HG03354 (cell line): ENCODE results near the gene PITRM1.
"Not testable (repeated sequence)": the region's sequence is repeated elsewhere in the genome, so short reads cannot be mapped to it uniquely, and the experiment has no call there.

Source experiments
- ATAC-seq: cut with Tn5 transposase; IDR thresholded peaks from one replicate; pipeline ENCODE4 v1.9.1; 2021; ENCODE audit warnings: mild to moderate bottlenecking; ENCODE audit not compliant: unreplicated experiment, poor library complexity, severe bottlenecking

PITRM1 gene

GRCh38 chr10:3106928-3107425, 65.6 kb downstream of the PITRM1 start:
- ATAC-seq: no peak

- ATAC-seq: not testable (repeated sequence)
These were observed 66.3 kb downstream of the PITRM1 start for GRCh38 chr10:3106328-3106727.

DNA sequence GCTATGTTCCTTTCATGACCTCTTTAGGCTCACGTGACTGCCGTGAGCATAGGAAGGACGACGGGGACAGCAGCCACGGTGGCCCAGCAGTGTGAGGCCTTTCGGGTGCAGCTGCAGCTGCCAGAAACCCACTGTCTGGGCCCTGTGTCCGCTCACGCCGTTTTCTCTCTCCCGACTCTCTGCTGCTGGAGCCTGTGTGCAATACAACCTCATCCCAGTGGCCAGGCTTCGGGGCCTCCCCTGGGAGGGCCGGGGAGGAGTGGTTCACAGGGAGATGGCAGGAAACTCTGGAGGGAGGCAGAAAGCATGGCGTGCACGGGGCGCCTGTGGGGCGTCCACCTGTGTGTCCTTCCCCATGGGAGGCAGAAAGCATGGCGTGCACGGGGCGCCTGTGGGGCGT, 66.7 kb downstream of the PITRM1 start:
- ATAC-seq: no peak

DNA sequence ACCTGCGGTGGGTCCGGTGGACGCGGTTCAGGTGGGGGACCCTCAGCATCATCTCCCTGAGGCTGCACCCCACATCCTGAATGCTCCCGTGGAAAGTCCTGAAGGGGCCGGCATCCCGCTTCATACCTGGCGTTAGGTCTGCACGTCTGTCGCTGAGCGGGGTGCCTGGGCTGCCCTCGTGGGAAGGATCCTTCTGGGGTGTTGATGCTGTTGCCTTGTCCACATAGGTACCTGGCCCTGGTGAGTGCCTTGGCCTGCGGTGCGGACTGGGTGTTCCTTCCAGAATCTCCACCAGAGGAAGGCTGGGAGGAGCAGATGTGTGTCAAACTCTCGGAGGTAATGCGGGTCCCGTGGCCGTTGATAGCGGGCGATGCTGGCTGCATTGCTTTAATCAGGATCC, 67.4 kb downstream of the PITRM1 start:
- ATAC-seq: no peak

GRCh38 chr10:3104251-3104918, 68.2 kb downstream of the PITRM1 start:
- no peak for ATAC-seq

- no peak for ATAC-seq
These were observed 68.9 kb downstream of the PITRM1 start for GRCh38 chr10:3103646-3104045.

DNA sequence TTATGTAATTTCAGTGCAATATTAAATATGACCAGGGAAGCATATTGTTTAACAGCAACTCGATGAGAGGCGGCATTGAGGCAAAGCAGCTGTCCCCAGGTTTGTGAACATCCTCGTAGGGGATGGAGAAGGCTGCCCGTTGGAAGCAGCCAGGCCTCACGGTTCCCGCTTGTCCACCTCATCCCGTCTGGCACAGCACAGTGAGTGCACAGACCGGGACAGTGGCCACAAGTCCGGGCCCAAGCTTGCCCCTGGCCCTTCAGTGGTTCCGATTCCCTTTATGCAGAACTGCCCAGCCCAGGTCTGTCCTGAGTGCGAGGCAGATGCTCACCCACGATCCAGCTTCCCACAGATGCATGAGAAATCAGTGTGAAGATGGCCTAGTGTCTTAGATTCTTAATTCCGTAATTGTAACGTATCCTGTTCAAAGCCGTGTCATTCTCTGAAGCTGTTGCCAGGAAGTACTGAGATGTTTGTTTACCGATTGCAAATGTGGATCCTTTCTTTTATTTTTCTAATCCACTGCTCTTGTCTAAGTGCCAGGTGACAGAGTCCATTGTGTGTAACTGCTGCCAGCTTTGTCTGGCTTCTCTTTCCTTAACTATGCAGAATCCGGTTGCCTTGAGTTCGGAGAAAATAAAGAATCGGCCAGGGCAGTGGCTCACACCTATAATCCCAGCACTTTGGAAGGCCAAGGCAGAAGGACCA, 69.7 kb downstream of the PITRM1 start:
- no peak for ATAC-seq

- ATAC-seq: no peak
These were observed 71.5 kb downstream of the PITRM1 start for GRCh38 chr10:3100856-3101640.

GRCh38 chr10:3100093-3100792, 72.3 kb downstream of the PITRM1 start:
- ATAC-seq: no peak

DNA sequence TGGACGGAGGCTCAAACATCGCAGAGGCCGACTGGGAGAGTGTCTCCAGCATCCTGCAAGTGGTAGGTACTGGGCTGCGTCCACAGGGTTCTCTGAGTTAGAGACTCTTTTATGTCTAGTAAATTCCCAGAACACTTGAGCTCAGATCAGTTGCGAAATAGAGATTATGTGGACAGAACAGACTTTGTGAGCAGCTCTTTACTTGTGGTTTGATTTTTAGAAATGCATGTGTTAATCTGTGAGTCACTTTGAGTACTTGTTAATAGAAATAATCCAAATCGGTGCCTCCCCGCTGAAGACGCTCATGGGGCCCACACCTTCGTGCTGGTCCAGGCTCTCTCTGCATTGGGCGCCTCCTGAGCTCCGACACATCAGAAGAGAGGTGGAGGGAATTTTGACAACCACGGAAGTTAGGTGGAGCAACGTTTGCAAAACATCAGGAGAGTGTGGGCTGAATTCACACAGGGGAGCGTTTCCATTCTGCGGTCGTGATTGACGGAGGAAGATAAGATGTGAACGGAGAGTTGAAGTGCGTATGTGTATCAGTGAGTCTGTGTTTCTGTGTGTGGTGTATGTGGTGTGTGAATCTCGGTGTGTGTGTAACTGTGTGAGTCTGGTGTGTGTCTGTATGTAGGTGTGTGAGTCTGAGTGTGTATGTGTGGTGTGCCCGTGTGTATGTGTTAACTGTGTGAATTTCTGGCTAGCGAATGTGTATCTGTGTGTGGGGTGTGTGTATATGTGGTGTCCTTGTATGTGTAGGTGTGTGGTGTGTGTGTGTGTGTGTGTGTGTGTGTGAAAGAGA, 73.1 kb downstream of the PITRM1 start:
- no peak for ATAC-seq

GRCh38 chr10:3098689-3099088, 73.9 kb downstream of the PITRM1 start:
- ATAC-seq: no peak

DNA sequence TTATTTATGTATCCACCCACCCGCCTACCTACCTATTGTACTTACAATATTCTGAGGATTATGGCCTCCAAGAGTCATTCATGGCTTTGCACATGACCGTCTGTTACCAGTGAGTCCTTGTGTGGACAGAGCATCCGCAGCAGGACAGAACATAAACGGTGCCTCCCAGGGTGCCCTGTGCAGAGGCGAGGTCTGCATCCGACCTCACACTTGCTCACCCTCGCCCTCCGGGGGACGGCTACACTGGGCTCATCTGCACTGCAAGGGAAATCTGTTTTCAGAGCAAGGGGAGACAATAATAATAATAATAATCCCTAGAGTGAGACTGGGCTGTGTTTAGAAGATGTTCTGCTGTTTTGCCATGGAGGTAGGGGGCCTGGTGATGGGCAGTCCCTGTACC, 75.4 kb downstream of the PITRM1 start:
- no peak for ATAC-seq

DNA sequence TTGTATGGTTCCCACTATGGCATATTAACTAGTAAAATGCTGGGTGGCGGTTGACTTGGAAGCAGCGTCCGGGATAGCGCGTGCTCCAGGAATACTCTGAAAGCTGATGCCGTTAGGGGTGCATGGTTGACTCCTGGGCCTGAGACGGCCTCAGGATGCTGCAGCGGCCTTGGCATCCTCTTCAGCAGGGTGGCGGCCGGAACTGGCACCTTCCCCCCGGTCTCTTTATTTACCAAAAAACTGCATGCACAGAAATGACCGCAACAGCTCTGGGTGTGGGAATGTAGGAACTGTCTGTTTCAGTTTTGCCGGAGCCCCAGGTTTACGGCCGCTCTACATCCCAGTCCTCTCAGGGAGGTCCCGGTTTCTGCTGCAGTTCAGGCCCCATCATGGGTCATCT, 76.4 kb downstream of the PITRM1 start:
- ATAC-seq: no peak

- ATAC-seq: peak; percentile 69
These were observed 77.0 kb downstream of the PITRM1 start for GRCh38 chr10:3095373-3096139.

GRCh38 chr10:3094609-3095036, 78.0 kb downstream of the PITRM1 start:
- no peak for ATAC-seq

DNA sequence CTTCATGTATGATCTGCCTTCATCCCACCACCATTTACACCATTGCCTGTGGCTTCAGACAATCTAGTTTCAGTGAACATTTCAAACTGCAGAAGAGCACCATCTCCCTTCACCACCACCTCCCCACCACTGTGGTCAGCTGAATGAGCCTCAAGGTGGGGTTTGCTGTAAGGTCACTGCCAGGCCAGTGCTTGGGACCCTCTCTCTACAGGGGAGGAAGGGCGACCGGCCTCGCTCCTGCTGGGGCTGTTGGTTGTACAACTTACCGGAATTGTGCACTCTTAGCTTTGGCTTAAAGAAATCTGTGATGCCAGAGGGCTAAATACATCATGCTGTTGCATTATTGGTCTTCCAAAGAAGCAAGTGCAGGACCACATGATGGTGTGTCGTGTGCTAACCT, 78.6 kb downstream of the PITRM1 start:
- ATAC-seq: no peak

GRCh38 chr10:3091921-3092320, 80.7 kb downstream of the PITRM1 start:
- ATAC-seq: no peak

DNA sequence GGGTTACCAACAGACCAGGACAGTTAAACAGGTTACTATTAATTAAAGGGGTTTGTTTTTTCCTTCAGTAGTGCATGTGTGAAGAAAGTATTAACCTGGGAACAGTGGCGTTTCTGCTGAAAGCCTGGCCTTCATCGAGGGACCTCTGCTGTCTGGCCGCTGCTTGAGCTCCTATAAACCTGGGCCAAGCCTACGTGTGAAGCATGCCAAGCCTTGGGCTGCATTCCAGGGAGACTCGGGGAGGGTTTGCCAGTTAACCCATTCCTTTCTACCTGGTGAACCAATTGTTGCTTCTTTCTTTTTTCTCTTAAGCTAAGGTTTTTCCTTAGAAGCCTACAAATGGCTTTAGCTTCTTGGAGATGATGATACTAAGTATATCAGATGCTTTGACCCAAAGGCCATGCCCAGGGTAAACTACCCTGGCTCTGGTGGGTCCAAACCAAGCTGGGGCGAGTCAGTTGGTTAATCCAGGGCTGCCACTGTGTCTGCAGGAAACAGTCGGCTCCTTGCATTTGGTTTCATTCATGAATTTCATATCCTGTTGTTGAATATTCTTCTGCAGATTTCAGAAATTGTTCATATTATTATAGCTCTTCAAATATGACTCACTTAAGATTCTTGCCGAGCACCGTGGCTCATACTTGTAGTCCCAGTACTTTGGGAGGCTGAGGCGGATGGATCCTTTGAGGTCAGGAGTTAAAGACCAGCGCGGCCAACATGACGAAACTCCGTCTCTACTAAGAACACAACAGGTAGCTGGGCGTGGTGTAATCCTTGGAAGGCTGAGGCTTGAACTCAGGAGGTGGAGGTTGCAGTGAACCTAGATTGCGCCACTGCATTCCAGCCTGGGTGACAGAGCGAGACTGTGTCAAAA, 81.4 kb downstream of the PITRM1 start:
- no peak for ATAC-seq
